H9 (cell line): ENCODE results near the gene TCF7L2. TPM values are rescaled to one million over a fixed set of nuclear protein-coding genes. Genes with fewer than 3 reads are reported as not detected.

ENCODE experiments used
- DNase-seq: peaks from one replicate; pipeline ENCODE4 v3.0.0-alpha.2; 2017
- H2AFZ ChIP-seq: one replicate; pipeline ENCODE4 v1.6.1; 2013; ENCODE audit warnings: mild to moderate bottlenecking, low read length, control low read depth, moderate library complexity
- H2AK5ac ChIP-seq: 2 replicates; pipeline ENCODE4 v1.6.1; 2013; ENCODE audit warnings: low read length, control low read depth, mixed read lengths; ENCODE audit not compliant: insufficient read length
- H2BK120ac ChIP-seq: one replicate; pipeline ENCODE4 v1.6.1; 2013; ENCODE audit warnings: low read depth, mild to moderate bottlenecking, low read length, control low read depth, inconsistent platforms; ENCODE audit not compliant: poor library complexity, severe bottlenecking
- H2BK12ac ChIP-seq: 2 replicates; pipeline ENCODE4 v1.6.1; 2013; ENCODE audit warnings: low read length, control low read depth, mixed read lengths, low read depth; ENCODE audit not compliant: insufficient read length
- H2BK15ac ChIP-seq: 2 replicates; pipeline ENCODE4 v1.6.1; 2013; ENCODE audit warnings: low read depth, low read length, control low read depth
- H2BK20ac ChIP-seq: one replicate; pipeline ENCODE4 v1.6.1; 2013; ENCODE audit warnings: low read depth, mild to moderate bottlenecking, low read length, control low read depth, inconsistent platforms; ENCODE audit not compliant: poor library complexity, severe bottlenecking
- H2BK5ac ChIP-seq: 2 replicates; pipeline ENCODE4 v1.6.1; 2013; ENCODE audit warnings: low read length, control low read depth, mixed read lengths; ENCODE audit not compliant: insufficient read length
- H3K14ac ChIP-seq: 2 replicates; pipeline ENCODE4 v1.6.1; 2013; ENCODE audit warnings: low read length, control low read depth; ENCODE audit not compliant: insufficient read depth
- H3K18ac ChIP-seq: 2 replicates; pipeline ENCODE4 v1.6.1; 2013; ENCODE audit warnings: low read depth, mild to moderate bottlenecking, mixed read lengths, low read length, control low read depth; ENCODE audit not compliant: insufficient read length
- H3K23ac ChIP-seq: 2 replicates; pipeline ENCODE4 v1.6.1; 2013; ENCODE audit warnings: low read length, control low read depth, mixed read lengths, low read depth; ENCODE audit not compliant: insufficient read length
- H3K23me2 ChIP-seq: 2 replicates; pipeline ENCODE4 v1.6.1; 2013; ENCODE audit warnings: low read depth, mild to moderate bottlenecking, mixed read lengths, low read length, control low read depth; ENCODE audit not compliant: insufficient read length, poor library complexity, severe bottlenecking
- H3K27ac ChIP-seq: 2 replicates; pipeline ENCODE4 v1.5.1; 2013; ENCODE audit warnings: low read length, control low read depth, mixed read lengths, low read depth; ENCODE audit not compliant: insufficient read length
- H3K27me3 ChIP-seq: 2 replicates; pipeline ENCODE4 v1.6.1; 2013; ENCODE audit warnings: low read length, control low read depth, inconsistent platforms; ENCODE audit not compliant: insufficient read depth
- H3K4ac ChIP-seq: 2 replicates; pipeline ENCODE4 v1.6.1; 2013; ENCODE audit warnings: low read depth, mild to moderate bottlenecking, control low read depth, inconsistent platforms, low read length, moderate library complexity
- H3K4me1 ChIP-seq: 2 replicates; pipeline ENCODE4 v1.6.1; 2013; ENCODE audit warnings: low read length, control low read depth, inconsistent platforms; ENCODE audit not compliant: insufficient read depth
- H3K4me2 ChIP-seq: 2 replicates; pipeline ENCODE4 v1.6.1; 2013; ENCODE audit warnings: low read length, control low read depth, mixed read lengths; ENCODE audit not compliant: insufficient read length, insufficient read depth
- H3K56ac ChIP-seq: 2 replicates; pipeline ENCODE4 v1.6.1; 2013; ENCODE audit warnings: low read depth, mild to moderate bottlenecking, mixed read lengths, low read length, control low read depth; ENCODE audit not compliant: insufficient read length
- H3K79me1 ChIP-seq: 2 replicates; pipeline ENCODE4 v1.6.1; 2013; ENCODE audit warnings: low read depth, mild to moderate bottlenecking, moderate library complexity, low read length, control low read depth, inconsistent platforms; ENCODE audit not compliant: insufficient read depth, poor library complexity, severe bottlenecking
- H3K79me2 ChIP-seq: 2 replicates; pipeline ENCODE4 v1.6.1; 2013; ENCODE audit warnings: low read length, control low read depth, inconsistent platforms; ENCODE audit not compliant: insufficient read depth
- H3K9ac ChIP-seq: 2 replicates; pipeline ENCODE4 v1.6.1; 2013; ENCODE audit warnings: low read length, control low read depth, mixed read lengths; ENCODE audit not compliant: insufficient read length; ENCODE audit errors: extremely low read depth
- H3K9me3 ChIP-seq: one replicate; pipeline ENCODE4 v1.6.1; 2013; ENCODE audit warnings: low read depth, low read length, inconsistent platforms; ENCODE audit not compliant: control insufficient read depth
- H3T11ph ChIP-seq: one replicate; pipeline ENCODE4 v1.6.1; 2013; ENCODE audit warnings: mild to moderate bottlenecking, low read length, control low read depth, inconsistent platforms
- H4K20me1 ChIP-seq: one replicate; pipeline ENCODE4 v1.6.1; 2013; ENCODE audit not compliant: control insufficient read depth, insufficient read length, insufficient read depth
- H4K5ac ChIP-seq: 2 replicates; pipeline ENCODE4 v1.6.1; 2013; ENCODE audit warnings: low read depth, mild to moderate bottlenecking, mixed read lengths, low read length, control low read depth; ENCODE audit not compliant: insufficient read length
- H4K8ac ChIP-seq: replicated peaks from 2 replicates; pipeline ENCODE4 v1.6.1; 2013; ENCODE audit warnings: low read length, control low read depth, mixed read lengths, low read depth; ENCODE audit not compliant: insufficient read length
- H4K91ac ChIP-seq: 2 replicates; pipeline ENCODE4 v1.6.1; 2013; ENCODE audit warnings: low read depth, mild to moderate bottlenecking, moderate library complexity, mixed read lengths, low read length, control low read depth; ENCODE audit not compliant: insufficient read length
- H3K27ac Mint-ChIP-seq, 3 experiments: 2 replicates in 2 of 3; 3 replicates in 1 of 3; pipeline ENCODE4 v1.8.0; 2020 to 2021; ENCODE audit warnings: mixed read lengths in 3 of 3, mild to moderate bottlenecking in 1 of 3, moderate library complexity in 1 of 3
- H3K27me3 Mint-ChIP-seq: 2 replicates; pipeline ENCODE4 v1.8.0; 2021; ENCODE audit warnings: low read depth, mild to moderate bottlenecking, moderate library complexity, mixed read lengths
- H3K36me3 Mint-ChIP-seq, 3 experiments: 2 replicates in 2 of 3; 3 replicates in 1 of 3; pipeline ENCODE4 v1.8.0; 2020 to 2021; ENCODE audit warnings: low read depth in 3 of 3, mixed read lengths in 3 of 3; ENCODE audit not compliant: insufficient read depth in 1 of 3
- H3K4me1 Mint-ChIP-seq, 2 experiments: 2 replicates each; pipeline ENCODE4 v1.8.0; 2020; ENCODE audit warnings: mixed read lengths in 2 of 2
- H3K4me3 Mint-ChIP-seq, 2 experiments: 2 replicates in 1 of 2; 3 replicates in 1 of 2; pipeline ENCODE4 v1.8.0; 2020 to 2021; ENCODE audit warnings: mild to moderate bottlenecking in 2 of 2, mixed read lengths in 2 of 2, moderate library complexity in 1 of 2
- H3K9me3 Mint-ChIP-seq, 2 experiments: 2 replicates in 1 of 2; 3 replicates in 1 of 2; pipeline ENCODE4 v1.8.0; 2020; ENCODE audit warnings: mild to moderate bottlenecking in 2 of 2, mixed read lengths in 2 of 2, moderate library complexity in 1 of 2
- CTCF ChIP-seq: fragments of 200-600 bp; sonication (generic); conservative IDR thresholded peaks from 3 replicates; pipeline ENCODE4 v1.8.0; 2021; ENCODE audit warnings: antibody characterized with exemption, mild to moderate bottlenecking
- WGBS: extraction: QIAGEN DNeasy Blood & Tissue Kit; methylation state at CpG from one replicate; pipeline ENCODE4 v1.1.7; 2013; ENCODE audit warnings: missing lambda C conversion rate, low lambda C conversion rate, mixed read lengths; ENCODE audit not compliant: insufficient read length; ENCODE audit errors: extremely low coverage; 5-methylcytosine and 5-hydroxymethylcytosine counted together
- total RNA-seq: library from RNA; stranded (reverse); gene quantifications from 2 replicates; pipeline ENCODE4 v1.2.1, GENCODE V29; 2021

Gene TCF7L2
- total RNA-seq, 1 experiment from 2014 or later, result 71.1 TPM

- Histone ChIP-seq H4K20me1 (no peaks in the 10 kb centered on the region), H2AFZ (no peak overlapping the region), H3K9ac (no peak overlapping the region), H2BK12ac (no peak overlapping the region), H3K14ac (no peak overlapping the region), H3K18ac (no peak overlapping the region), H2AK5ac (no peak overlapping the region), H4K8ac (no peak overlapping the region), H3K9me3 (no peaks in the 10 kb centered on the region), H3K4me2 (no peak overlapping the region), H2BK120ac (no peak overlapping the region), H3T11ph (no peak overlapping the region), H2BK15ac (no peak overlapping the region), H4K91ac (no peak overlapping the region), H3K23ac (no peak overlapping the region), H2BK20ac (no peak overlapping the region), H4K5ac (no peak overlapping the region), H3K56ac (no peak overlapping the region), H3K4ac (no peak overlapping the region), H3K4me1 (no peaks in the 10 kb centered on the region), H3K27ac (no peak overlapping the region), H3K79me1 (no peaks in the 10 kb centered on the region), H3K23me2 (no peaks in the 10 kb centered on the region), H3K79me2 (no peaks in the 10 kb centered on the region), H3K27me3 (no peaks in the 10 kb centered on the region), H2BK5ac (no peak overlapping the region)
- Mint-ChIP-seq H3K27ac (no peak overlapping the region), H3K36me3 (peaks cover 0 to 10% (median 0%) of the 10 kb centered on the region in 3 experiments; a peak in 2 of 7 replicates), H3K27me3 (peaks cover 2% of the 10 kb centered on the region), H3K9me3 (peaks cover 0 to 7% of the 10 kb centered on the region in 2 experiments; a peak in 1 of 5 replicates), H3K4me3 (no peak overlapping the region), H3K4me1 (peaks cover 12 to 20% of the 10 kb centered on the region in 2 experiments)
- WGBS, result no CpG with 5 or more reads among the region's 2 CpGs
- no peak for TF ChIP-seq CTCF
- DNase-seq, result no peak
These were observed 15.9 kb upstream of the TCF7L2 start for GRCh38 chr10:112934193-112934592.
